Panc1 (cell line): ENCODE data around the gene DPM3.

Source experiments
- POLR2AphosphoS5 ChIP-seq: IDR thresholded peaks from 2 replicates; pipeline ENCODE4 v1.6.1; 2012; ENCODE audit warnings: mild to moderate bottlenecking, low read depth, low read length, moderate library complexity
- TF ChIP-seq, protein P1 (sequence below): fragments of 450-650 bp; IDR thresholded peaks from 2 replicates; pipeline ENCODE4 v1.5.1; 2017; ENCODE audit warnings: mild to moderate bottlenecking

DNA sequence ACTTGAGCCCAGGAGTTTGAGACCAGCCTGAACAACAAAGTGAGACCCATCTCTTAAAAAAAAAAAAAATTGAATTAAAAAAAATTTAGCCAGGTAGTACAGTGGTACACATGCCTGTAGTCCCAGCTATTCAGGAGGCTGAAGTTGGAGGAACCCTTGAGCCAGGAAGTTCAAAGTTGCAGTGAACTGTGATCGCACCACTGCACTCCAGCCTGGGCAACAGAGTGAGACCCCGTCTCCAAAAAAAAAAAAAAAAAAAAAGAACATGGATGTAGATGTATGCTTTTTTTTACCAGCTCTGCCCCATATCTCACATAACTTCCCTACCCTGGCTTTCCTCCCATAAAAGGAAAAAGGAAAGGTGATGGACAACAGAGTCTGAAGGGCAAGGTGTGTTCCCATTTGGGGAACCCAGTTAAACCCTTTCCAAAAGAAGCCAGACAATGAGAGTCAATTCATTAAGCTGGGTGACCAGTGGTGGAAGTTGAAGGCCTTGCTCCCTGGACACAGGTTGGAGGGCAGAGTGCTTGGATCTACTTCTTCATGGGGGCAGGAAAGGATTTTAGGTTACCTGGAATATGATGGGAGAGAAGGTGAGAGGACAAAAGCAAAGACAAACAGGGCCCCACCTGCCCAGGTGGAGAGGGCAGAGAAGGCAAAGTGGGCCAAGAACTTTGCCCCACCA, 29.9 kb upstream of the DPM3 start:
- TF ChIP-seq, protein P1, sequence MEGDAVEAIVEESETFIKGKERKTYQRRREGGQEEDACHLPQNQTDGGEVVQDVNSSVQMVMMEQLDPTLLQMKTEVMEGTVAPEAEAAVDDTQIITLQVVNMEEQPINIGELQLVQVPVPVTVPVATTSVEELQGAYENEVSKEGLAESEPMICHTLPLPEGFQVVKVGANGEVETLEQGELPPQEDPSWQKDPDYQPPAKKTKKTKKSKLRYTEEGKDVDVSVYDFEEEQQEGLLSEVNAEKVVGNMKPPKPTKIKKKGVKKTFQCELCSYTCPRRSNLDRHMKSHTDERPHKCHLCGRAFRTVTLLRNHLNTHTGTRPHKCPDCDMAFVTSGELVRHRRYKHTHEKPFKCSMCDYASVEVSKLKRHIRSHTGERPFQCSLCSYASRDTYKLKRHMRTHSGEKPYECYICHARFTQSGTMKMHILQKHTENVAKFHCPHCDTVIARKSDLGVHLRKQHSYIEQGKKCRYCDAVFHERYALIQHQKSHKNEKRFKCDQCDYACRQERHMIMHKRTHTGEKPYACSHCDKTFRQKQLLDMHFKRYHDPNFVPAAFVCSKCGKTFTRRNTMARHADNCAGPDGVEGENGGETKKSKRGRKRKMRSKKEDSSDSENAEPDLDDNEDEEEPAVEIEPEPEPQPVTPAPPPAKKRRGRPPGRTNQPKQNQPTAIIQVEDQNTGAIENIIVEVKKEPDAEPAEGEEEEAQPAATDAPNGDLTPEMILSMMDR, result no peak
- TF ChIP-seq POLR2AphosphoS5, result no peak
